GM12875 (cell line): ENCODE results near the gene SEBOX.

ENCODE experiments used
- H3K4me3 ChIP-seq: one replicate; pipeline ENCODE4 v1.5.1; 2011; ENCODE audit warnings: low read depth, low read length, control low read depth
- CTCF ChIP-seq: IDR thresholded peaks from 2 replicates; pipeline ENCODE4 v1.5.1; 2011; ENCODE audit warnings: low read depth, mild to moderate bottlenecking, control low read depth, inconsistent platforms, low read length, moderate library complexity, borderline replicate concordance; ENCODE audit not compliant: insufficient read depth

The SEBOX gene

GRCh38 chr17:28364665-28365363, at the start of gene SEBOX:
Gene SEBOX (minus strand): TSS chr17:28365199. CDS start chr17:28365151, 48 bp downstream.
- no peak within 1 kb of the TSS for H3K4me3 ChIP-seq
- no peak for TF ChIP-seq CTCF

- no peak for TF ChIP-seq CTCF
- no peak overlapping the region for H3K4me3 ChIP-seq
These were observed 48.8 kb upstream of the SEBOX start for GRCh38 chr17:28413804-28414203.

- TF ChIP-seq CTCF = no peak
- no peak overlapping the region for H3K4me3 ChIP-seq
These were observed 47.1 kb upstream of the SEBOX start for GRCh38 chr17:28412099-28412498.

GRCh38 chr17:28407974-28408306, 42.9 kb upstream of the SEBOX start:
- H3K4me3 ChIP-seq = no peak overlapping the region
- TF ChIP-seq CTCF = no peak

- no peak for TF ChIP-seq CTCF
- H3K4me3 ChIP-seq = no peak overlapping the region
These were observed 42.4 kb upstream of the SEBOX start for GRCh38 chr17:28407130-28407973.

GRCh38 chr17:28406473-28406814, 41.4 kb upstream of the SEBOX start:
- peak overlapping the region; percentile 64 for H3K4me3 ChIP-seq
- TF ChIP-seq CTCF = no peak

- peak within 1 kb of the TSS; percentile 64 for H3K4me3 ChIP-seq
- TF ChIP-seq CTCF = no peak
These were observed 40.9 kb upstream of the SEBOX start, which contains the start of gene SLC46A1 for GRCh38 chr17:28405632-28406472. Gene SLC46A1 (minus strand): TSS chr17:28406212. CDS start chr17:28406114, 98 bp downstream.
